Fibroblast of villous mesenchyme (primary cell): ENCODE data around the gene SGTA. TPM values are rescaled to one million over a fixed set of nuclear protein-coding genes. Genes with fewer than 3 reads are reported as not detected.

Experiments used
- DNase-seq: peaks from one replicate; pipeline ENCODE4 v3.0.0-alpha.2; 2010; ENCODE audit warnings: low read depth
- H3K4me3 ChIP-seq: 2 replicates; pipeline ENCODE4 v1.5.1; 2011; ENCODE audit warnings: low read depth, mild to moderate bottlenecking, low read length
- total RNA-seq: library from RNA; depleted of rRNA; stranded (reverse); fragments of >200 nt; gene quantifications from 2 replicates; pipeline ENCODE4 v1.2.3, GENCODE V29; 2012
- TF ChIP-seq, protein P1 (sequence below): IDR thresholded peaks from 2 replicates; pipeline ENCODE4 v1.5.1; 2012; ENCODE audit warnings: low read depth, mild to moderate bottlenecking, low read length; ENCODE audit not compliant: insufficient read depth

Gene SGTA
- total RNA-seq, 1 donor = 44.5 TPM

GRCh38 chr19:2809387-2810140 is 26.5 kb upstream of the SGTA start:
- TF ChIP-seq, protein P1, sequence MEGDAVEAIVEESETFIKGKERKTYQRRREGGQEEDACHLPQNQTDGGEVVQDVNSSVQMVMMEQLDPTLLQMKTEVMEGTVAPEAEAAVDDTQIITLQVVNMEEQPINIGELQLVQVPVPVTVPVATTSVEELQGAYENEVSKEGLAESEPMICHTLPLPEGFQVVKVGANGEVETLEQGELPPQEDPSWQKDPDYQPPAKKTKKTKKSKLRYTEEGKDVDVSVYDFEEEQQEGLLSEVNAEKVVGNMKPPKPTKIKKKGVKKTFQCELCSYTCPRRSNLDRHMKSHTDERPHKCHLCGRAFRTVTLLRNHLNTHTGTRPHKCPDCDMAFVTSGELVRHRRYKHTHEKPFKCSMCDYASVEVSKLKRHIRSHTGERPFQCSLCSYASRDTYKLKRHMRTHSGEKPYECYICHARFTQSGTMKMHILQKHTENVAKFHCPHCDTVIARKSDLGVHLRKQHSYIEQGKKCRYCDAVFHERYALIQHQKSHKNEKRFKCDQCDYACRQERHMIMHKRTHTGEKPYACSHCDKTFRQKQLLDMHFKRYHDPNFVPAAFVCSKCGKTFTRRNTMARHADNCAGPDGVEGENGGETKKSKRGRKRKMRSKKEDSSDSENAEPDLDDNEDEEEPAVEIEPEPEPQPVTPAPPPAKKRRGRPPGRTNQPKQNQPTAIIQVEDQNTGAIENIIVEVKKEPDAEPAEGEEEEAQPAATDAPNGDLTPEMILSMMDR = no peak
- no peak overlapping the region for H3K4me3 ChIP-seq
- DNase-seq = no peak

- DNase-seq = no peak
- TF ChIP-seq, protein P1 = no peak
- H3K4me3 ChIP-seq = no peak overlapping the region
Observed at GRCh38 chr19:2808129-2808941, 25.3 kb upstream of the SGTA start.

DNA sequence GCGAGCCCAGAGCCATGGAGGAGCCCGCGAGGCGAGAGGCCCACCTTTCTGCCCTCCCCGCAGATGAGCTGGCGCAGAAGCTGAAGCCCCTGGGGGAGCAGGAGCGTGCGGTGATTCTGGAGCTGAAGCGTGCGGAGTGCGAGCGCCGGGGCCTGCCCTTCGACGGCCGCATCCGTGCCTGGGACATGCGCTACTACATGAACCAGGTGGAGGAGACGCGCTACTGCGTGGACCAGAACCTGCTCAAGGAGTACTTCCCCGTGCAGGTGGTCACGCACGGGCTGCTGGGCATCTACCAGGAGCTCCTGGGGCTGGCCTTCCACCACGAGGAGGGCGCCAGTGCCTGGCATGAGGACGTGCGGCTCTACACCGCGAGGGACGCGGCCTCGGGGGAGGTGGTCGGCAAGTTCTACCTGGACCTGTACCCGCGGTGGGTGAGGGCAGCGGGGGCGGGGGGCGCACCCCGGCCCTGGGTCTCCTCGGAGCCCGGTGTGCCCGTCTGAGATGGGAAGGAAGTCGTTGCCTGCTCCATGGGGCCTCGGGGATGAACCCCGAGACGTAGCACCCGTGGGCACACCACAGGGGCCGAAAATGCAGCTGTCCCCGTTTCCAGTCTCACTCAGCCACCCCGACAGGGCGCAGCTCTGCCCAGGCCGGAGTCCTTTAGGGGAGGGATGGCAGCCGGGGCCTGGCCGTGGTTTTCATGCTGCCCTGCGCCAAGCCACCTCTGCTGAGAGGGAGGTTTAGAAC is 24.5 kb upstream of the SGTA start:
- DNase-seq = no peak
- no peak overlapping the region for H3K4me3 ChIP-seq
- TF ChIP-seq, protein P1 = no peak

DNA sequence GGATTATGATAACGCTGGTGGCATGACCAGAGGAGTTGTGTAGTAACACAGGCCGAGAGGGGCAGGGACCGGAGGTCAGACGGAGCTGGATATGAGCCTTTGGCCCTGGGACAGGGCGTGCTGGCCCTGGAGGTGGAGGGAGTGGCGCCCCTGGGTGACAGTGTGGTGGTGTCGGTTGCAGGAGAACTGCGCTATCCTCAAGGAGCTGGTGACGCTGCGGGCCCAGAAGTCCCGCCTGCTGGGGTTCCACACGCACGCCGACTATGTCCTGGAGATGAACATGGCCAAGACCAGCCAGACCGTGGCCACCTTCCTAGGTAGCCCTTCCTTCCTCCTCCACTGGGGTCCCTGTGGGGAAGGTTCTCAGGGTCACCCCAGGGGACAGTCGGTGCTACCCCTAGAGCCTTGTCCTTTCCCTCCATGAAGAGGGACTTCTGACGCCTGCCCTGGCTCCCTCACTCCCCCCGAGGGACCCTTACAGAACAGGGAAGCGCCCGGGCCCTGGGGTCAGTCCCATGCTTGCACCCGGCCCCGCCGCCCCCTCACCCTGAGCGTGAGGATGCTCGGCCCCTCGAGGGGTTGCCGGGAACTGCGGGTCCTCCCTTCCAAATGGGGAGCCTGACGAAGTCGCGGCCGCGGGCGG is 23.8 kb upstream of the SGTA start:
- no peak for DNase-seq
- TF ChIP-seq, protein P1 = no peak
- no peak overlapping the region for H3K4me3 ChIP-seq

DNA sequence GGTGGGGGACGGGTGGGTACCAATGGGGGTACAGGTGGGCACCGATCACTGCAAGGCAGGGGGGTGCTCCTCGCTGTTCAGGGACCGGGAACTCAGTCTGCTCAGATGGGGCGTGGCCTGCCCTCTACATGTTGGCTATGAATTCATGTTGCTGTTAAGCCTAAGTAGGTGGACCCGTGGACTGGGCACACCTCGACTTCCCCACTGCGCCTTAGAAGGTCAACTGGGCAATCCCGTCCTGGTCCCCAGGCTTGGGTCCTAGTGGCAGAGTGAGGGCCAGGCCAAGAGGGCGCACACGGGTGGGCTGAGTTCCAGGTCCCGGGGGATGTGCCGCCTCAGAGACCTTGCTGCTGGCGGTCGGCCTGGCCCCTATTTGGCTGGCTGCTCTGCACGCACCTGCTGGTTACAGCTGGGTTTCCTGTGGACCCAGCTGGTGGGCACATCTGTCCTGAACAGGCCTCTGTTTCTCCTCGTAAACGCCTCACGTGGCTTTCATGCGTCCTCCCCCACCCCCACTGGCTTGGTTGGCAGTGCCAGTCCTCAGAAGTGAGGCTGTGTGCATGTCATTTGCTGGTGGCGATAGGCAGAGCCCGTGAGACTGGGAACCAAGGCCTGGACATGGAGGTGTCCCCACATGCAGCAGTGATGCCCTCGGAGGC is 23.0 kb upstream of the SGTA start:
- TF ChIP-seq, protein P1 = no peak
- DNase-seq = no peak
- no peak overlapping the region for H3K4me3 ChIP-seq
